ENCODE results near the gene TMEM254. TPM values are rescaled to one million over a fixed set of nuclear protein-coding genes. Genes with fewer than 3 reads are reported as not detected.
"Not testable (repeated sequence)": the region's sequence is repeated elsewhere in the genome, so short reads cannot be mapped to it uniquely, and the experiment has no call there.

The TMEM254 gene
- total RNA-seq, 8 experiments from 2014 or later, result 8.9 to 28.5 (median 15.1) TPM

GRCh38 chr10:80122746-80123145 is 44.3 kb downstream of the TMEM254 start:
- H3K27ac ChIP-seq, result no peak overlapping the region
- 0 to 84% (median 21%) methylated on average over 1 to 2 of the region's 2 CpGs; no CpG with 5 or more reads in 3 of the 10 experiments for WGBS, 10 experiments
- ATAC-seq (replicated peaks in 6 of 8), result no peak
- no peak overlapping the region for H3K4me3 ChIP-seq
- no peaks in the 10 kb centered on the region for H3K4me1 ChIP-seq (replicated peaks in 1 of 2)
- in situ Hi-C loops (cut with MboI; ENCODE audit: low pct_unique_long_range_greater_than_20kb in 2 of 9, low sequenced_read_pairs in 9 of 9, unreplicated experiment in 9 of 9), result no loop called here

- in situ Hi-C loops (cut with MboI; ENCODE audit: low pct_unique_long_range_greater_than_20kb in 2 of 9, low sequenced_read_pairs in 9 of 9, unreplicated experiment in 9 of 9), result no loop called here
- ATAC-seq (replicated peaks in 6 of 8), result no peak
- WGBS, 10 experiments, result 67 to 84% (median 73%) methylated on average over 1 to 3 of the region's 4 CpGs; no CpG with 5 or more reads in 5 of the 10 experiments
These were observed 48.4 kb downstream of the TMEM254 start for GRCh38 chr10:80126876-80127275.

GRCh38 chr10:80131499-80131901 is 53.0 kb downstream of the TMEM254 start:
- peaks cover 0 to 3% of the 10 kb centered on the region in 2 donors for H3K4me1 ChIP-seq (replicated peaks in 1 of 2)
- no peak overlapping the region for H3K4me3 ChIP-seq
- in situ Hi-C loops (cut with MboI; ENCODE audit: low pct_unique_long_range_greater_than_20kb in 2 of 9, low sequenced_read_pairs in 9 of 9, unreplicated experiment in 9 of 9), result no loop called here
- ATAC-seq (replicated peaks in 6 of 8), result no peak
- WGBS, 10 experiments, result 47 to 95% (median 76%) methylated on average over 1 to 5 of the region's 6 CpGs; no CpG with 5 or more reads in 1 of the 10 experiments
- H3K27ac ChIP-seq, result no peak overlapping the region

More at GRCh38 chr10:80126876-80127275, 48.4 kb downstream of the TMEM254 start:
- Histone ChIP-seq H3K4me3 (no peak overlapping the region), H3K4me1 (replicated peaks in 1 of 2) (no peaks in the 10 kb centered on the region), H3K27ac (no peak overlapping the region)

- 1 to 39% (median 3%) methylated on average over 4 to 24 of the region's 58 CpGs for WGBS, 10 experiments
- peak; percentile 51 to 84 (median 70) for ATAC-seq (replicated peaks in 6 of 8)
- Histone ChIP-seq H3K4me1 (replicated peaks in 1 of 2) (peaks cover 8 to 13% of the 10 kb centered on the region in 2 donors), H3K4me3 (peak within 1 kb of the TSS; percentile 18 to 28 (median 22)), H3K27ac (no peak within 1 kb of the TSS)
- in situ Hi-C loops (cut with MboI; ENCODE audit: low pct_unique_long_range_greater_than_20kb in 2 of 9, low sequenced_read_pairs in 9 of 9, unreplicated experiment in 9 of 9), result no loop called here
These were observed 54.1 kb downstream of the TMEM254 start, which contains the start of gene PLAC9 for GRCh38 chr10:80132299-80133139. TSS of gene PLAC9 (plus strand) at chr10:80132730. CDS start at chr10:80132763, 33 bp downstream.

GRCh38 chr10:80133206-80133605 is 54.7 kb downstream of the TMEM254 start:
- no peak overlapping the region for H3K4me3 ChIP-seq
- 0 to 70% (median 40%) methylated on average over 1 to 4 of the region's 6 CpGs; no CpG with 5 or more reads in 1 of the 10 experiments for WGBS, 10 experiments
- peak in 2 of 8 experiments; percentile 13 to 23 for ATAC-seq (replicated peaks in 6 of 8)
- in situ Hi-C loops (cut with MboI; ENCODE audit: low pct_unique_long_range_greater_than_20kb in 2 of 9, low sequenced_read_pairs in 9 of 9, unreplicated experiment in 9 of 9), result no loop called here
- peaks cover 15 to 20% of the 10 kb centered on the region in 2 donors for H3K4me1 ChIP-seq (replicated peaks in 1 of 2)
- no peak overlapping the region for H3K27ac ChIP-seq

- in situ Hi-C loops (cut with MboI; ENCODE audit: low pct_unique_long_range_greater_than_20kb in 2 of 9, low sequenced_read_pairs in 9 of 9, unreplicated experiment in 9 of 9); H3K4me3 ChIP-seq; H3K27ac ChIP-seq: not testable (repeated sequence)
- ATAC-seq (replicated peaks in 6 of 8), result peak in 2 of 8 experiments; percentile 1 to 5
- H3K4me1 ChIP-seq (replicated peaks in 1 of 2), result peaks cover 20 to 24% of the 10 kb centered on the region in 2 donors
- 10 to 100% (median 89%) methylated on average over 1 to 9 of the region's 9 CpGs; no CpG with 5 or more reads in 2 of the 10 experiments for WGBS, 10 experiments
These were observed 55.2 kb downstream of the TMEM254 start for GRCh38 chr10:80133687-80134086.

GRCh38 chr10:80136134-80136571 is 57.7 kb downstream of the TMEM254 start:
- peak in 4 of 8 experiments; percentile 31 to 59 (median 48) for ATAC-seq (replicated peaks in 6 of 8)
- Histone ChIP-seq H3K4me1 (replicated peaks in 1 of 2) (peaks cover 20 to 25% of the 10 kb centered on the region in 2 donors), H3K27ac (no peak overlapping the region), H3K4me3 (no peak overlapping the region)
- 0 to 100% (median 39%) methylated on average over 2 to 7 of the region's 8 CpGs; no CpG with 5 or more reads in 2 of the 10 experiments for WGBS, 10 experiments
- in situ Hi-C loops (cut with MboI; ENCODE audit: low pct_unique_long_range_greater_than_20kb in 2 of 9, low sequenced_read_pairs in 9 of 9, unreplicated experiment in 9 of 9), result no loop called here

GRCh38 chr10:80137031-80137862 is 58.8 kb downstream of the TMEM254 start:
- Histone ChIP-seq H3K27ac (peak overlapping the region in 1 of 2 donors; percentile 15), H3K4me3 (no peak overlapping the region), H3K4me1 (replicated peaks in 1 of 2) (peaks cover 20 to 25% of the 10 kb centered on the region in 2 donors)
- 20 to 98% (median 85%) methylated on average over 1 to 9 of the region's 14 CpGs; no CpG with 5 or more reads in 2 of the 10 experiments for WGBS, 10 experiments
- in situ Hi-C loops (cut with MboI; ENCODE audit: low pct_unique_long_range_greater_than_20kb in 2 of 9, low sequenced_read_pairs in 9 of 9, unreplicated experiment in 9 of 9), result no loop called here
- ATAC-seq (replicated peaks in 6 of 8), result peak; percentile 16 to 71 (median 28)

GRCh38 chr10:80137920-80138319 is 59.5 kb downstream of the TMEM254 start:
- in situ Hi-C loops (cut with MboI; ENCODE audit: low pct_unique_long_range_greater_than_20kb in 2 of 9, low sequenced_read_pairs in 9 of 9, unreplicated experiment in 9 of 9), result no loop called here
- Histone ChIP-seq H3K4me1 (replicated peaks in 1 of 2) (peaks cover 20 to 25% of the 10 kb centered on the region in 2 donors), H3K4me3 (no peak overlapping the region), H3K27ac (peak overlapping the region in 1 of 2 donors; percentile 15)
- WGBS, 10 experiments, result 33 to 100% (median 52%) methylated on average over 1 to 3 of the region's 4 CpGs; no CpG with 5 or more reads in 4 of the 10 experiments
- ATAC-seq (replicated peaks in 6 of 8), result peak in 5 of 8 experiments; percentile 43 to 80 (median 78)

GRCh38 chr10:80139265-80139664 is 60.8 kb downstream of the TMEM254 start:
- no peak overlapping the region for H3K4me3 ChIP-seq
- ATAC-seq (replicated peaks in 6 of 8), result no peak
- H3K4me1 ChIP-seq (replicated peaks in 1 of 2), result peaks cover 20 to 25% of the 10 kb centered on the region in 2 donors
- in situ Hi-C loops (cut with MboI; ENCODE audit: low pct_unique_long_range_greater_than_20kb in 2 of 9, low sequenced_read_pairs in 9 of 9, unreplicated experiment in 9 of 9), result no loop called here
- 100% methylated on average over 1 to 2 of the region's 2 CpGs; no CpG with 5 or more reads in 7 of the 10 experiments for WGBS, 10 experiments
- no peak overlapping the region for H3K27ac ChIP-seq

- Histone ChIP-seq H3K4me1 (replicated peaks in 1 of 2) (peaks cover 20 to 25% of the 10 kb centered on the region in 2 donors), H3K4me3 (no peak overlapping the region), H3K27ac (no peak overlapping the region)
- 84 to 100% (median 100%) methylated on average over 1 to 6 of the region's 7 CpGs; no CpG with 5 or more reads in 1 of the 10 experiments for WGBS, 10 experiments
- in situ Hi-C loops (cut with MboI; ENCODE audit: low pct_unique_long_range_greater_than_20kb in 2 of 9, low sequenced_read_pairs in 9 of 9, unreplicated experiment in 9 of 9), result loop anchor here in 1 of 9 experiments (10.0 kb wide), 1 partner anchor 75 kb away; no protein-coding TSS in a partner anchor
- ATAC-seq (replicated peaks in 6 of 8), result no peak
These were observed 61.8 kb downstream of the TMEM254 start for GRCh38 chr10:80140251-80140650.

- in situ Hi-C loops (cut with MboI; ENCODE audit: low pct_unique_long_range_greater_than_20kb in 2 of 9, low sequenced_read_pairs in 9 of 9, unreplicated experiment in 9 of 9), result loop anchor here in 1 of 9 experiments (10.0 kb wide), 1 partner anchor 73 kb away; no protein-coding TSS in a partner anchor
- WGBS, 10 experiments, result 32 to 100% (median 63%) methylated on average over 1 to 9 of the region's 19 CpGs; no CpG with 5 or more reads in 2 of the 10 experiments
- Histone ChIP-seq H3K4me3 (no peak overlapping the region), H3K4me1 (replicated peaks in 1 of 2) (peaks cover 18% of the 10 kb centered on the region in 2 donors), H3K27ac (no peak overlapping the region)
- ATAC-seq (replicated peaks in 6 of 8), result no peak
These were observed 63.4 kb downstream of the TMEM254 start for GRCh38 chr10:80141696-80142460.

Data from motor neuron (in vitro differentiated cells).